K562 (cell line): ENCODE results near the gene NDUFAF5. TPM values are rescaled to one million over a fixed set of nuclear protein-coding genes. Genes with fewer than 3 reads are reported as not detected.
"Not testable (repeated sequence)": the region's sequence is repeated elsewhere in the genome, so short reads cannot be mapped to it uniquely, and the experiment has no call there.

Source experiments
- ATAC-seq: fragments of 200-7000 bp; cut with Tn5 transposase; 3 replicates; pipeline ENCODE4 v1.9.1; 2020; ENCODE audit warnings: moderate library complexity
- BruUV-seq: library from RNA; stranded (reverse); fragments of 400-500 nt; replicated peaks from 2 replicates; lab custom pipeline; 2021; lab: Mats Ljungman, UMichigan
- CTCF ChIA-PET: fragments of 300-600 bp; formaldehyde crosslinking; extraction: SDS; loops from one replicate; lab custom pipeline; 2021; ENCODE audit warnings: low intra/inter-chr PET ratio; lab: Yijun Ruan, JAX
- POLR2A ChIA-PET: fragments of 300-600, 350-650 bp; sonication (Branson Sonifier 250); formaldehyde crosslinking; extraction: SDS; loops from one replicate; lab custom pipeline; 2021; ENCODE audit warnings: antibody characterized with exemption, inconsistent platforms; lab: Yijun Ruan, JAX
- DNase-seq, 4 experiments: peaks; one replicate each; pipeline versions ENCODE4 v3.0.0 to v3.0.0-alpha.2; 2011 to 2018; ENCODE audit warnings: low spot score in 3 of 4, mixed read lengths in 3 of 4; ENCODE audit errors: extremely low read depth in 1 of 4
- FAIRE-seq: peaks from 2 replicates; lab custom pipeline; 2011; peaks lifted over from hg19 to GRCh38; lab: Jason Lieb, UNC
- H2AFZ ChIP-seq: 2 replicates; pipeline ENCODE4 v1.6.0; 2011; ENCODE audit warnings: low read depth, low read length, control low read depth, inconsistent platforms
- H3K27ac ChIP-seq: fragments of 200-600 bp; 3 replicates; pipeline ENCODE4 v1.8.0; 2011; ENCODE audit warnings: low read depth, mild to moderate bottlenecking, control low read depth, inconsistent platforms, low read length, moderate library complexity, mixed read lengths; ENCODE audit errors: extremely low read depth
- H3K27me3 ChIP-seq, 2 experiments: fragments of 300-600 bp in 1 of 2; 2 replicates in 1 of 2; 3 replicates in 1 of 2; pipeline versions ENCODE4 v1.6.0 to v1.8.0; 2011; ENCODE audit warnings: inconsistent platforms in 2 of 2, low read length in 2 of 2, mild to moderate bottlenecking in 1 of 2, mixed read lengths in 1 of 2, moderate library complexity in 1 of 2; ENCODE audit not compliant: control insufficient read depth in 2 of 2, insufficient read depth in 2 of 2
- H3K36me3 ChIP-seq: fragments of 300-600 bp; 3 replicates; pipeline ENCODE4 v1.8.0; 2011; ENCODE audit warnings: mild to moderate bottlenecking, low read length, inconsistent platforms; ENCODE audit not compliant: control insufficient read depth, insufficient read depth
- H3K4me1 ChIP-seq, 2 experiments: fragments of 200-600 bp in 1 of 2; replicated peaks in 1 of 2; 2 replicates in 1 of 2; 3 replicates in 1 of 2; pipeline versions ENCODE4 v1.5.1 to v1.8.0; 2011; ENCODE audit warnings: inconsistent platforms in 2 of 2, low read length in 2 of 2, mild to moderate bottlenecking in 1 of 2, mixed read lengths in 1 of 2, moderate library complexity in 1 of 2; ENCODE audit not compliant: control insufficient read depth in 2 of 2, insufficient read depth in 2 of 2
- H3K4me2 ChIP-seq: 2 replicates; pipeline ENCODE4 v1.6.1; 2011; ENCODE audit warnings: low read length, control low read depth, inconsistent platforms, mixed read lengths; ENCODE audit not compliant: insufficient read depth
- H3K4me3 ChIP-seq: fragments of 200-600 bp; sonication (generic), shearing (Covaris generic); 2 replicates; pipeline ENCODE4 v1.5.1; 2016; ENCODE audit warnings: control low read depth, inconsistent platforms
- H3K79me2 ChIP-seq: fragments of 200-600 bp; 3 replicates; pipeline ENCODE4 v1.8.0; 2011; ENCODE audit warnings: low read length, inconsistent platforms; ENCODE audit not compliant: control insufficient read depth, insufficient read depth
- H3K9ac ChIP-seq, 2 experiments: 2 replicates each; pipeline versions ENCODE4 v1.6.0 to v1.6.1; 2011; ENCODE audit warnings: low read depth in 2 of 2, low read length in 2 of 2, control low read depth in 1 of 2, inconsistent platforms in 1 of 2, mild to moderate bottlenecking in 1 of 2, mixed read lengths in 1 of 2; ENCODE audit not compliant: insufficient read depth in 1 of 2
- H3K9me1 ChIP-seq: one replicate; pipeline ENCODE4 v1.6.0; 2011; ENCODE audit warnings: inconsistent platforms, mild to moderate bottlenecking, low read length, moderate library complexity; ENCODE audit not compliant: control insufficient read depth, insufficient read depth
- H3K9me3 ChIP-seq: replicated peaks from 2 replicates; pipeline ENCODE4 v1.5.1; 2011; ENCODE audit warnings: low read depth, low read length, inconsistent platforms; ENCODE audit not compliant: control insufficient read depth, insufficient read depth
- H4K20me1 ChIP-seq: replicated peaks from 2 replicates; pipeline ENCODE4 v1.6.1; 2011; ENCODE audit warnings: low read length, inconsistent platforms, mixed read lengths; ENCODE audit not compliant: control insufficient read depth, insufficient read depth
- DACH1 ChIP-seq: fragments of 450-650 bp; IDR thresholded peaks from 2 replicates; pipeline ENCODE4 v1.6.1; 2018; ENCODE audit not compliant: partially characterized antibody
- DMBX1 ChIP-seq: fragments of 250-450 bp; sonication (Bioruptor Pico); IDR thresholded peaks from 2 replicates; pipeline ENCODE4 v1.8.0; 2022; ENCODE audit warnings: inconsistent platforms, mild to moderate bottlenecking, moderate library complexity, borderline replicate concordance
- HLTF ChIP-seq: fragments of 450-650 bp; IDR thresholded peaks from 2 replicates; pipeline ENCODE4 v1.6.1; 2016
- KLF13 ChIP-seq: fragments of 450-650 bp; IDR thresholded peaks from 2 replicates; pipeline ENCODE4 v1.6.1; 2016; ENCODE audit warnings: missing genetic modification characterization, low read depth, mild to moderate bottlenecking, missing compliant biosample characterization, moderate library complexity, borderline replicate concordance
- TCF7 ChIP-seq: sonication (generic); IDR thresholded peaks from 2 replicates; pipeline ENCODE4 v1.6.1; 2016; ENCODE audit warnings: antibody characterized with exemption, borderline replicate concordance
- TGIF2 ChIP-seq: sonication (generic); formaldehyde crosslinking; IDR thresholded peaks from 2 replicates; pipeline ENCODE4 v1.8.1; 2022; ENCODE audit warnings: mild to moderate bottlenecking, missing genetic modification reagents, moderate library complexity
- WHSC1 ChIP-seq: IDR thresholded peaks from one replicate; pipeline ENCODE4 v1.6.1; 2012; ENCODE audit warnings: low read length, control low read depth, inconsistent platforms
- WGBS: fragments of 100-300 bp; shearing (Covaris generic); methylation state at CpG from one replicate; pipeline ENCODE4 v1.1.6; 2016; ENCODE audit warnings: low coverage, mixed read lengths; ENCODE audit not compliant: insufficient coverage; ENCODE audit errors: missing lambda C conversion rate; 5-methylcytosine and 5-hydroxymethylcytosine counted together
- in situ Hi-C: fragments of 300-500 bp; cut with MboI; formaldehyde crosslinking; loops from 4 replicates; pipeline ENCODE4 v1.15.0; 2018; ENCODE audit warnings: inconsistent platforms, mixed read lengths
- intact Hi-C: fragments of 100-400 bp; cut with micrococcal nuclease; formaldehyde crosslinking; loops from 2 replicates; pipeline ENCODE4 v1.14.2; 2022
- polyA plus RNA-seq, 8 experiments: library from polyadenylated mRNA; depleted of rRNA in 4 of 8; stranded (reverse) in 5 of 8; unstranded in 3 of 8; fragments of >200 nt; fragmentation: Nextera tagmentation in 2 of 8; fragmentation: Illumina TruSeq in 1 of 8; extraction: Ambion mirVana in 2 of 8; extraction: Trizol in 1 of 8; gene quantifications; 2 replicates each; pipeline versions ENCODE4 v1.2.1 to v1.2.3, GENCODE V29; 2011 to 2014; ENCODE audit warnings: inconsistent platforms in 1 of 8, missing spikeins in 1 of 8
- total RNA-seq, 7 experiments: library from RNA; depleted of rRNA in 6 of 7; stranded (reverse); fragments of >200 nt in 6 of 7; fragmentation: Illumina TruSeq in 2 of 7; extraction: Trizol in 2 of 7; gene quantifications; 2 replicates each; pipeline versions ENCODE4 v1.2.1 to v1.2.3, GENCODE V29; 2011 to 2021; ENCODE audit warnings: low replicate concordance in 1 of 7

The NDUFAF5 gene
- total and polyA plus RNA-seq, 9 of the 15 experiments (the other 6 are each of a cell fraction or from before 2014, with no cell fraction given), result 17.2 to 33.1 (median 27.3) TPM

DNA sequence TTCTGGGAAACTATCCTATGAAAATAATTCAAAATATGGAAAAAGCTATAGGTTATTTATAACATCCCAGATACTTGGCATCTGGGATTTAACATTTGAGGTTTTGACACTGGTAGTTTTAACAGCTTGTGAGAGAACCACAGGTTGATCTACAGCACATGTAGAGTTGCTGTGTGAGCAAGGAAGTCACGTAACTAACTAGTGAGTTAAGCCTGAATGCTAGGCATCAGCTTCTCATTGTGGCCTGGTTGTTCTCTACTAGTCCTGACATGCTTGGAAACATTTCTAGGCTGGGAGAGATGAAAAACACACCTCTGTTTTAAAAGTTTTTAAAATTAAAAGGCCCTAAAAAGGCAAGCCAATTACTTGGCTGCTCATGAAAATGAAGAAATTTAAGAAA is 28.3 kb upstream of the NDUFAF5 start (continued):
- TF ChIP-seq KLF13 (tag) (no peak), DACH1 (no peak), TGIF2 (CRISPR knock-in tag) (no peak), DMBX1 (CRISPR knock-in tag) (no peak), WHSC1 (no peak)

DNA sequence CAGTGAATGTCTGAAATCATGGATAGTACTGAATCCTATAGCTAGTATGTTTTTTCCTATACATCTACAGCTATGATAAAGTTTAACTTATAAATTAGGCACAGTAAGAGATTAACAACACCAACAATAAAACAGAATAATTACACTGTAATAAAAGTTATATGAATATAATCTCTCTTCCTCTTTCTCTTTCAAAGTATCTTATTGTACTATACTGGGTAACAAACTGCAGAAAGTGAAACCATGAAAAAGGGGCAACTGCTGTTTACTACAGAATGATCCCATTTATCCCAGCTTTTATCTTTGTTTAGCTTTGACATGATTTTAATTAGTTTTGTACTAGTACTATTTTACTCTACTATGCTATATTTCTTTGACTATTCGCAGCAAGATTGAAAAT is 25.9 kb upstream of the NDUFAF5 start:
- Histone ChIP-seq H3K36me3 (peaks cover 75% of the 10 kb centered on the region; the same call in 2 of the 3 replicates), H3K4me1 (no peaks in the 10 kb centered on the region), H3K4me2 (no peak overlapping the region), H4K20me1 (no peaks in the 10 kb centered on the region), H3K27me3 (no peaks in the 10 kb centered on the region), H3K9me3 (no peaks in the 10 kb centered on the region), H3K9ac (no peak overlapping the region), H3K79me2 (no peaks in the 10 kb centered on the region), H3K4me3 (no peak overlapping the region), H3K27ac (no peak overlapping the region), H3K9me1 (no peaks in the 10 kb centered on the region), H2AFZ (no peak overlapping the region)
- ATAC-seq, result no peak
- POLR2A ChIA-PET, result no interaction called here
- TF ChIP-seq TCF7 (no peak), HLTF (no peak)
- no peak for DNase-seq
- CTCF ChIA-PET, result no interaction called here
- no peak for FAIRE-seq
- in situ Hi-C loops, result no loop called here
- 100% methylated on average over 1 of the region's 1 CpG for WGBS
- no TSS peak for BruUV-seq
- intact Hi-C loops, result no loop called here

DNA sequence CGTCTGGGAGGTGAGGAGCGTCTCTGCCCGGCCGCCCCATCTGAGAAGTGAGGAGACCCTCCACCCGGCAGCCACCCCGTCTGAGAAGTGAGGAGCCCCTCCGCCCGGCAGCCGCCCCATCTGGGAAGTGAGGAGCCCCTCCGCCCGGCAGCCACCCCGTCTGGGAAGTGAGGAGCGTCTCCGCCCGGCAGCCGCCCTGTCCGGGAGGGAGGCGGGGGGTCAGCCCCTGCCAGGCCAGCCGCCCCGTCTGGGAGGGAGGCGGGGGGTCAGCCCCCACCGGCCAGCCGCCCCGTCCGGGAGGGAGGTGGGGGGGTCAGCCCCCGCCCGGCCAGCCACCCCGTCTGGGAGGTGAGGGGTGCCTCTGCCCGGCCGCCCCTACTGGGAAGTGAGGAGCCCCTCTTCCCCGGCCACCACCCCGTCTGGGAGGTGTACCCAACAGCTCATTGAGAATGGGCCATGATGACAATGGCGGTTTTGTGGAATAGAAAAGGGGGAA is 24.3 kb upstream of the NDUFAF5 start:
- H3K9me3 ChIP-seq, H3K9me1 ChIP-seq, ATAC-seq, H3K27ac ChIP-seq, H3K4me1 ChIP-seq, DNase-seq, intact Hi-C loops, H3K4me2 ChIP-seq, CTCF ChIA-PET, H3K4me3 ChIP-seq, POLR2A ChIA-PET, H3K9ac ChIP-seq, in situ Hi-C loops, H2AFZ ChIP-seq, H3K79me2 ChIP-seq, H3K27me3 ChIP-seq, BruUV-seq, FAIRE-seq, H4K20me1 ChIP-seq: not testable (repeated sequence)
- WGBS, result no CpG with 5 or more reads among the region's 33 CpGs
- H3K36me3 ChIP-seq, result peaks cover 77% of the 10 kb centered on the region
